IgD-negative memory B cell (primary cell): ENCODE data around the gene HAAO. TPM values are rescaled to one million over a fixed set of nuclear protein-coding genes. Genes with fewer than 3 reads are reported as not detected.

Source experiments
- H3K27ac Mint-ChIP-seq, 3 donors: one replicate each; pipeline ENCODE4 v1.8.0; 2020 to 2022; ENCODE audit warnings: mild to moderate bottlenecking in 3 of 3, mixed read lengths in 3 of 3, moderate library complexity in 1 of 3
- H3K27me3 Mint-ChIP-seq: one replicate; pipeline ENCODE4 v1.8.0; 2021; ENCODE audit warnings: mixed read lengths
- H3K36me3 Mint-ChIP-seq: one replicate; pipeline ENCODE4 v1.8.0; 2020; ENCODE audit warnings: mild to moderate bottlenecking, mixed read lengths
- H3K4me1 Mint-ChIP-seq, 3 donors: one replicate each; pipeline ENCODE4 v1.8.0; 2020 to 2022; ENCODE audit warnings: mixed read lengths in 3 of 3, mild to moderate bottlenecking in 1 of 3
- H3K4me3 Mint-ChIP-seq, 4 donors: one replicate each; pipeline ENCODE4 v1.8.0; 2020 to 2022; ENCODE audit warnings: mild to moderate bottlenecking in 4 of 4, mixed read lengths in 4 of 4, moderate library complexity in 3 of 4
- H3K9me3 Mint-ChIP-seq, 3 donors: one replicate each; pipeline ENCODE4 v1.8.0; 2020 to 2021; ENCODE audit warnings: mixed read lengths in 3 of 3, mild to moderate bottlenecking in 1 of 3
- polyA plus RNA-seq: library from polyadenylated mRNA; unstranded; fragments of 300-500 nt; fragmentation: Illumina TruSeq; gene quantifications from one replicate; pipeline ENCODE4 v1.2.3, GENCODE V29; 2021

HAAO gene
- polyA plus RNA-seq, 1 donor from 2014 or later, result 5.7 TPM

GRCh38 chr2:42775810-42776209 lies 16.6 kb downstream of the HAAO start:
- H3K4me1 Mint-ChIP-seq, result peaks cover 6 to 14% (median 8%) of the 10 kb centered on the region in 3 donors
- peaks cover 0 to 4% (median 2%) of the 10 kb centered on the region in 3 donors for H3K9me3 Mint-ChIP-seq
- no peaks in the 10 kb centered on the region for H3K27me3 Mint-ChIP-seq
- H3K4me3 Mint-ChIP-seq, result peak overlapping the region in 1 of 4 donors; percentile 58
- H3K36me3 Mint-ChIP-seq, result no peaks in the 10 kb centered on the region
- peak overlapping the region; percentile 4 to 77 (median 52) for H3K27ac Mint-ChIP-seq

DNA sequence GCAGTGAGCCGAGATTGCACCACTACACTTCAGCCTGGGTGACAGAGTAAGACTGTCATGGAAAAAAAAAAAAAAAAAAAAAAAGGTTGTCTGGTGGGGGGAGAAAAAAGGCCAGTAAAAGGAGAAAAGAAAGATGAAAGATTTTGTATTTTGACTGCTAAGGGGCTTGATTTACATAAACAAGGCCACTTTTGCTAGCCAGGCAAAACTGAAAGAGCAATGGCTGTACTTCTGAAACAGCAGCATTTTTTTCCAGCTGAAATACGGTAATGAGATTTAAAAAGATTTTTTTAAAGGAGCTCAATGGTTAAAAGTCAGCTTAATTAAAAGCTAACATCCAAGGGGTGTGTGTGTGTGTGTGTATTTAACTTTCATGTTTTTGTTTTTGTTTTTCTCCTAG lies 17.2 kb downstream of the HAAO start:
- Mint-ChIP-seq H3K4me3 (peak overlapping the region in 2 of 4 donors; percentile 72 to 87), H3K4me1 (peaks cover 6 to 14% (median 8%) of the 10 kb centered on the region in 3 donors), H3K27ac (peak overlapping the region in 2 of 3 donors; percentile 52 to 77), H3K9me3 (peaks cover 0 to 4% (median 2%) of the 10 kb centered on the region in 3 donors), H3K36me3 (peaks cover 1% of the 10 kb centered on the region), H3K27me3 (no peaks in the 10 kb centered on the region)

DNA sequence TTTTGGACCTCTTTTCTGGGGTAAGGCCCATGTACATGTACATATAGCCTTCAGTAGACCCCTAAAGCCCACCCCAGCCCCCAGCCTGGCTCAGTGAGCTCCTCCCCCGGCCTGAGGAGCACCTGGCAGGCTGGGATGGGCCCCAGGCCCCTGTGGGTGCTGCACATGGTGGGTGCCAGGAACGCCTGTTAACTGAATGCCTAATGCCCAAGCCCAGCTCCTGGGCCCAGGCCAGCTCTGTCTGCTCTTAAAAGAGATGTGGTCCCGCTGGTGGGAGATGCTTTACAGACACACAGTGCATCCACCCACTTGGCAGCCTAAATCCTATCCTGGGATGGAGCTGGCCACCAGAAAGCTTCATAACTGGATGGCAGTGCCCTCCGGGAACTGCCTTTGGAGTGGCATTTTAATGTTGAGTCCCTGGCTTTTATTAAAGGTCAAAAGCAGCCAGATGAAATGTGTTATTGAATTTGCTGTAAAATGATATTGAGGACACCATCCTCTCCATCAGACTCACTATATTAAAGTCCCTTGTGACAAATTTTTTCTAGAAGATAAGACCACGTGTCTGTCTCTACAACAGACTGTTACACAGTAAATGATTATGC lies 20.7 kb downstream of the HAAO start:
- H3K4me1 Mint-ChIP-seq, result peaks cover 8 to 18% (median 8%) of the 10 kb centered on the region in 3 donors
- H3K27me3 Mint-ChIP-seq, result no peaks in the 10 kb centered on the region
- no peak overlapping the region for H3K27ac Mint-ChIP-seq
- H3K9me3 Mint-ChIP-seq, result no peaks in the 10 kb centered on the region
- peaks cover 3% of the 10 kb centered on the region for H3K36me3 Mint-ChIP-seq
- no peak overlapping the region for H3K4me3 Mint-ChIP-seq

DNA sequence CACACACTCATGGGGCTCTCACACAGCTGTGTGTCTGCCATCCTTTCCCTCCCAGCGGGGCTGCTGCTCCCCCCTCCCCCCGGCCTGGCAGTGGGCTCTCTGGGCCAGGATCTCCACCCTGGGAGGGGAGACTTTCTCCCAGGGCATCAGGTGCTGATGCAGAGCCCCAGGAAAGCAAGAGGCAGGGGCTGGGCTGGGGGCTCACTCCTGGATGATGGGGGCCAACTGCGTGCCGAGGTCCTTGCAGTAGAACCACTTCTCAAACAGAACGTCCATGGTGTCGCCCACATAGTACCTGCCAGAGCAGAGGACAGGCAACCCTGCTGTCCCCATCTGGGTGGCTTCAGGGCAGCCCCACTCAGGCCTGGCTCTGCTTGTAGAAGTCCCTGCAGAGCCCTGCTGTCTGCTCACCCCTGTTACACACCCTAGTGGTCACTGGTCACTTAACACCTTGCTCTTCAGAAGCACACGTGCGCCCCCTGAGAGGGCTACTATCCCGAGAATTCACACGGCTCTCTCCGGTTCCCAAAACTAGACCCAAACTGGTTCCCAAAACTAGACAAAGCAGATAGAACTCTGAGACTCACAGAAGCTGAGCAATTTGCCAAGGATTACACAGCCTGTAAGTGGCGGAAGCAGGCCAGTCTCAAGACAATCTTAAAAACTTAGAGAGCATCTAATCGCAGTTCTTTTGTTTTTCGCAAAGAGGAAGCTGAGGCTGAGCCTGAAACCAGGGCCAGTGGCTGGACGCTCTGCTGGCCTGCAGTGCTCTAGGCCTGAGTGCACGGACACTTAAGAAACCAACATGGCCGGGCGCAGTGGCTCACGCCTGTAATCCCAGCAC lies 21.9 kb downstream of the HAAO start:
- H3K4me3 Mint-ChIP-seq, result peak overlapping the region in 1 of 4 donors; percentile 84
- H3K9me3 Mint-ChIP-seq, result no peaks in the 10 kb centered on the region
- H3K27ac Mint-ChIP-seq, result peak overlapping the region in 1 of 3 donors; percentile 91
- peaks cover 5 to 14% (median 8%) of the 10 kb centered on the region in 3 donors for H3K4me1 Mint-ChIP-seq
- peaks cover 3% of the 10 kb centered on the region for H3K36me3 Mint-ChIP-seq
- no peaks in the 10 kb centered on the region for H3K27me3 Mint-ChIP-seq

- H3K36me3 Mint-ChIP-seq, result peaks cover 3% of the 10 kb centered on the region
- no peaks in the 10 kb centered on the region for H3K27me3 Mint-ChIP-seq
- no peaks in the 10 kb centered on the region for H3K9me3 Mint-ChIP-seq
- no peak overlapping the region for H3K27ac Mint-ChIP-seq
- peaks cover 3 to 9% (median 3%) of the 10 kb centered on the region in 3 donors for H3K4me1 Mint-ChIP-seq
- H3K4me3 Mint-ChIP-seq, result no peak overlapping the region
Measured at GRCh38 chr2:42769583-42770287, 22.6 kb downstream of the HAAO start.

DNA sequence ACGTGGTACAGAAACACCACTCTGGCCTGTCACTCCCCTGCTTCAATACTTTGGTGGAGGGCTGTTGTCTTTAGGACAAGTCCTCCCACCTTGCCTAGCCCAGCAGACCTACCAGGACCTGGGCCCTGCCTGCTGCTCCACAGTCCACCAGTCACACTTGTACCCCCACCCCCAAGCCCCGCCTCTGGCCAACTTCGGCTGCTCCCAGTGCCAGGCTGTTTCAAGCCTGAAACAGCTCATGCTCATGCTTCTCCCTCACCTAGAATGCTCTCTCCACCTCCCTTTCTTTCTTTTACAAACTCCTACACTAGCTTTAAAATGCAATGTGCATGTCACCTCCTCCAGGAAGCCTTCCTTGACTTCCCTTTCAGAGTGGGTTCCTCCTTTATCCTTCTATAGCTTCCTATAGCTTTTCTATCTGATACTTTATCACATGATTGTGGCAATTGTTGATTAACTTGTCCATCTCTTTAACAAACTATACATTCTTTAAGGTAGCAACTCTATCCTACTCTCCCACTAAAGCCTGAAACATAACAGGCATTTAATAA lies 23.6 kb downstream of the HAAO start:
- Mint-ChIP-seq H3K27ac (peak overlapping the region in 1 of 3 donors; percentile 3), H3K4me3 (no peak overlapping the region), H3K36me3 (peaks cover 3% of the 10 kb centered on the region), H3K27me3 (no peaks in the 10 kb centered on the region), H3K9me3 (no peaks in the 10 kb centered on the region), H3K4me1 (peaks cover 0 to 9% (median 3%) of the 10 kb centered on the region in 3 donors)

DNA sequence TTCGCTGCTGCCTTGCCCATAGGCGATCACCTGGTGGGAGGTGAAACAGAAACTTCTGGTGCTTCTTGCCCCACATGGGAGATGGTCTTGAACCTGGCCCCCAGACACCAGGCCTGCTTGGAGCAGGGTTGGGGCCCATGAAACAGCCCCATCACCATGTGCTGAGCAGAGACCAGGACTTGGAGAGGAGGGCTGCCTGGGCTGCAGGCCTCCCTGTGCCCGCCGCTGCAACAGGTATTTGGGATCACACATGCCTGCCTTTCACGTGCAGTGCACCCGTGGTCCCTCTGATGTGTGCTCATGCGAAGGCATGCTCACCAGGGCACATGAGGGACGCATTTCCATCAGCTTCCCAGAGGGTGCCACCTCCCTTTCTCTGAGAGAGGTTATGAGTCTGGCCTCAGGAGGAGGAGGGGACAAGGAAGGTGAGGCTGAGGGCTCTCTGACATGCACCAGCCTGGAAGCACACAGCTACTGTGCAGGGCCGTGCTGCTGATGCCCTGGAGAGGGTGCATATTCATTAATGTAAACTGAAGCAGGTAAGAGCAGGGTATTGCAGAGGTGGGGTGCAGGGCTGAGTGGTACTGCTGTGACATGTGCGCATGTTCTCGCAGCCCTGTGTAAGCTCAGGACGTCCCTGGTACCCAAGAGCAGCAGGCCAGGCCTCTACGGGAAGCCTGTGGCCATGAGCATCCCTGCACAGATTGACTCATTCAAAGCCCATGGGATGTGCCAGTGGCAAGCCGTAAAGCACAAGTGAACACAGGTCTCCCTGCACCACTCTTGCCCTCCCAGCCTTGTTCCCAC lies 24.3 kb downstream of the HAAO start:
- Mint-ChIP-seq H3K27ac (no peak overlapping the region), H3K4me3 (no peak overlapping the region), H3K9me3 (no peaks in the 10 kb centered on the region)

GRCh38 chr2:42767080-42767898 lies 25.1 kb downstream of the HAAO start:
- H3K4me3 Mint-ChIP-seq, result no peak overlapping the region
- peaks cover 0 to 4% (median 3%) of the 10 kb centered on the region in 3 donors for H3K4me1 Mint-ChIP-seq
- no peaks in the 10 kb centered on the region for H3K27me3 Mint-ChIP-seq
- no peaks in the 10 kb centered on the region for H3K9me3 Mint-ChIP-seq
- H3K36me3 Mint-ChIP-seq, result peaks cover 6% of the 10 kb centered on the region
- H3K27ac Mint-ChIP-seq, result no peak overlapping the region

More for the DNA sequence above, 24.3 kb downstream of the HAAO start:
- Mint-ChIP-seq H3K4me1 (peaks cover 0 to 7% (median 3%) of the 10 kb centered on the region in 3 donors), H3K36me3 (peaks cover 6% of the 10 kb centered on the region), H3K27me3 (no peaks in the 10 kb centered on the region)

DNA sequence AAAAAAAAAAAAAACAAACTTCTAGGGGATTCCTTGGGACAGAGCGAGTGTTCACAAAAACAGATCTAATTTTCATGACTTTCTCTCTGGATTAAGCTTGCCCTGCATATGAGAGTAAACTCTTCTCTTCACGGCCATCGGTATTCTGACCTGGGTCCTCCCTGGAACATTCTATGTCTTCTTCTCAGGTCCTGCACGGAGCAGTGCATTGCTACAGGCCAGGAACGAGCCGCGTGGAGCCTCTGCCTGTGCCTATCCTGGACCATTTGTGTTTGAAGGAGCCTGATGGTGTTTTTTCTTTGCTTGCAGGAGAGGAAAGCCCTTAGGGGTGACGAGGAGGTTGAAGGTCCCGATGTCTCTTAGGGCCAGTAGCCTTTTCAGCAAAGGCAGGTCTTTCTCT lies 26.7 kb downstream of the HAAO start:
- peaks cover 0 to 4% (median 3%) of the 10 kb centered on the region in 3 donors for H3K4me1 Mint-ChIP-seq

DNA sequence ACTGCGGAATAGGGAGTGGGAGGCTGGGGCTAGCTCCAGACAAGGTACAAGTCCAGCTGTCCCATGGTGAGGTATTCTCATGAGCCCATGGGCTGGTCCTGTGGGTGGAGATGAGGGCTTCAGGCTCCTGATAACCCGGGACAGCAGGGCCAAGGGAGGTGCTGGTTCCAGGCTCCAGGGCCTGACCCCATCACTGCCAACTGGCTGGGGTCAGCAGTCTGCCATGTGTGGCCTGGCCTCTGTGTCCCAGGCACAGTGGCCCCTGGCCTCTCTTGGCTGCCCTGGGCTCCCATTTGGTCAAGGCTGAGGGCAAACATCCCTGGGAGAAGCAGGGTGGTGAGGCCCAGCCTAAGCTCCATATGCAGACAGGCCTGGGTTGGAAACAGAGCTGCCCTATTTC lies 27.5 kb downstream of the HAAO start:
- Mint-ChIP-seq H3K36me3 (peaks cover 5% of the 10 kb centered on the region), H3K27ac (no peak overlapping the region), H3K4me1 (peaks cover 0 to 4% (median 3%) of the 10 kb centered on the region in 3 donors), H3K4me3 (no peak overlapping the region), H3K27me3 (no peaks in the 10 kb centered on the region), H3K9me3 (no peaks in the 10 kb centered on the region)

More for the DNA sequence above, 26.7 kb downstream of the HAAO start:
- Mint-ChIP-seq H3K9me3 (no peaks in the 10 kb centered on the region), H3K36me3 (peaks cover 6% of the 10 kb centered on the region), H3K27me3 (no peaks in the 10 kb centered on the region), H3K4me3 (no peak overlapping the region), H3K27ac (no peak overlapping the region)

DNA sequence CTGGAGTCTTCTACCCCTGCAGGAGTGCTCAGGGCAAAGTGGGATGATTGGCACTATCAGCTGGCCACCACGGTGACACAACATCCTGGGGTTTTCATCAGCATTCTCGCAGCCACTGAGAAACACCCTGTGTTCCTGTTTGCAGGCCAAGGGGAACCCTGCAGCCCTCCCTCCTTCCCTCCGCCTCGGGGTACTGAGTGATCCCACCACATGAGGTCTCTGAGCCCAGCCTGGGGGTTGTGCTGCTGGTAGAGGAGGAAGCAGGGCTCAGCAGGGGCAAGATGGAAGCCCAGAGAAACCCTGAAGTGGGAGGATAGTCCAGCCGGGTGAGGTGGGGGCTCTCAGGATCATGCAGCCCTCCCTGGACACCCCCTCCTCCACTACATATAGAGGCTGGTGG lies 28.3 kb downstream of the HAAO start, which contains the start of gene OXER1:
TSS of gene OXER1 (minus strand) at position 40 of the 400 bp plus-strand sequence. CDS start 73 bp downstream, outside the sequence.
- no peaks in the 10 kb centered on the region for H3K27me3 Mint-ChIP-seq
- no peaks in the 10 kb centered on the region for H3K9me3 Mint-ChIP-seq
- peaks cover 5% of the 10 kb centered on the region for H3K36me3 Mint-ChIP-seq
- peaks cover 0 to 5% (median 3%) of the 10 kb centered on the region in 3 donors for H3K4me1 Mint-ChIP-seq
- H3K27ac Mint-ChIP-seq, result no peak within 1 kb of the TSS
- no peak within 1 kb of the TSS for H3K4me3 Mint-ChIP-seq

- H3K4me1 Mint-ChIP-seq, result peaks cover 0 to 7% (median 0%) of the 10 kb centered on the region in 3 donors
- no peaks in the 10 kb centered on the region for H3K9me3 Mint-ChIP-seq
- no peak overlapping the region for H3K4me3 Mint-ChIP-seq
- no peak overlapping the region for H3K27ac Mint-ChIP-seq
- H3K27me3 Mint-ChIP-seq, result no peaks in the 10 kb centered on the region
- peaks cover 3% of the 10 kb centered on the region for H3K36me3 Mint-ChIP-seq
Measured at GRCh38 chr2:42762823-42763804, 29.3 kb downstream of the HAAO start.
